PC-9 (cell line): Measurements from ENCODE around the gene IQSEC3. TPM values are rescaled to one million over a fixed set of nuclear protein-coding genes. Genes with fewer than 3 reads are reported as not detected.

Source experiments
- BruUV-seq: library from RNA; stranded (reverse); fragments of 400-500 nt; replicated peaks from 2 replicates; lab custom pipeline; 2021; lab: Mats Ljungman, UMichigan
- CTCF ChIA-PET: fragments of 300-600 bp; sonication (Branson Sonifier 250); formaldehyde crosslinking; loops from one replicate; lab custom pipeline; 2022; ENCODE audit warnings: antibody characterized with exemption; lab: Charles Lee
- POLR2A ChIA-PET: fragments of 300-600 bp; sonication (Branson Sonifier 250); formaldehyde crosslinking; loops from one replicate; lab custom pipeline; 2022; ENCODE audit warnings: antibody characterized with exemption; ENCODE audit not compliant: unreplicated experiment; lab: Charles Lee
- DNase-seq, 2 experiments: peaks; one replicate each; pipeline versions ENCODE4 v3.0.0 to v3.0.0-alpha.2; 2015 to 2022; ENCODE audit warnings: mixed read lengths in 1 of 2
- H2AFZ ChIP-seq: fragments of 200-600 bp; sonication (generic); 2 replicates; pipeline ENCODE4 v1.8.1; 2017; ENCODE audit warnings: antibody characterized with exemption
- H3F3A ChIP-seq: fragments of 200-600 bp; sonication (generic); 2 replicates; pipeline ENCODE4 v1.8.1; 2017; ENCODE audit warnings: antibody characterized with exemption, mild to moderate bottlenecking, low read depth; ENCODE audit not compliant: insufficient read depth
- H3K27ac ChIP-seq: fragments of 200-600 bp; sonication (generic); 2 replicates; pipeline ENCODE4 v1.6.1; 2016; ENCODE audit warnings: mixed run types
- H3K27me3 ChIP-seq: fragments of 200-600 bp; sonication (generic); 2 replicates; pipeline ENCODE4 v1.6.1; 2016; ENCODE audit warnings: low read depth, mixed run types; ENCODE audit not compliant: insufficient read depth
- H3K36me3 ChIP-seq: fragments of 200-600 bp; sonication (generic); 2 replicates; pipeline ENCODE4 v1.6.1; 2016; ENCODE audit warnings: low read depth, mixed run types
- H3K4me1 ChIP-seq: fragments of 200-600 bp; sonication (generic); replicated peaks from 2 replicates; pipeline ENCODE4 v1.6.1; 2016; ENCODE audit warnings: mixed run types; ENCODE audit not compliant: insufficient read depth
- H3K4me2 ChIP-seq: fragments of 200-600 bp; sonication (generic); 2 replicates; pipeline ENCODE4 v1.6.1; 2017; ENCODE audit warnings: mixed run types
- H3K4me3 ChIP-seq: fragments of 200-600 bp; sonication (generic); 2 replicates; pipeline ENCODE4 v1.6.1; 2016; ENCODE audit warnings: mixed run types
- H3K79me2 ChIP-seq: fragments of 200-600 bp; sonication (generic); 2 replicates; pipeline ENCODE4 v1.6.1; 2017; ENCODE audit warnings: low read depth, mixed run types
- H3K9me2 ChIP-seq: fragments of 200-600 bp; sonication (generic); 2 replicates; pipeline ENCODE4 v1.8.1; 2017; ENCODE audit warnings: mild to moderate bottlenecking; ENCODE audit not compliant: insufficient read depth
- H3K9me3 ChIP-seq: fragments of 200-600 bp; sonication (generic); 2 replicates; pipeline ENCODE4 v1.8.1; 2016; ENCODE audit warnings: low read depth; ENCODE audit not compliant: insufficient read depth
- H4K20me1 ChIP-seq: fragments of 200-600 bp; sonication (generic); 2 replicates; pipeline ENCODE4 v1.8.1; 2017; ENCODE audit not compliant: insufficient read depth
- CTCF ChIP-seq: fragments of 200-600 bp; sonication (generic); conservative IDR thresholded peaks from 2 replicates; pipeline ENCODE4 v1.6.1; 2017; ENCODE audit warnings: mixed run types, antibody characterized with exemption, mild to moderate bottlenecking, moderate library complexity
- EZH2 ChIP-seq: fragments of 200-600 bp; sonication (generic); IDR thresholded peaks from 2 replicates; pipeline ENCODE4 v1.8.0; 2017; ENCODE audit warnings: antibody characterized with exemption, low read depth
- intact Hi-C: fragments of 100-400 bp; cut with micrococcal nuclease; formaldehyde crosslinking; loops from one replicate; pipeline ENCODE4 v1.10.0; 2022; ENCODE audit not compliant: unreplicated experiment
- total RNA-seq: library from RNA; stranded (reverse); gene quantifications from 2 replicates; pipeline ENCODE4 v1.2.3, GENCODE V29; 2021

IQSEC3 gene
- total RNA-seq, 1 experiment from 2014 or later: not detected

GRCh38 chr12:20757-21156 is 45.8 kb upstream of the IQSEC3 start:
- Histone ChIP-seq H3K4me1 (no peaks in the 10 kb centered on the region), H3K27me3 (no peaks in the 10 kb centered on the region), H3K27ac (no peak overlapping the region), H3K9me3 (no peaks in the 10 kb centered on the region), H3K9me2 (no peaks in the 10 kb centered on the region), H3K4me2 (no peak overlapping the region), H3K4me3 (no peak overlapping the region), H2AFZ (no peak overlapping the region), H3K79me2 (no peaks in the 10 kb centered on the region), H3K36me3 (no peaks in the 10 kb centered on the region), H3F3A (no peaks in the 10 kb centered on the region), H4K20me1 (no peaks in the 10 kb centered on the region)
- ChIA-PET CTCF (no interaction called here), POLR2A (no interaction called here)
- no TSS peak for BruUV-seq
- no peak for DNase-seq
- TF ChIP-seq CTCF: no peak
- no peak for TF ChIP-seq EZH2
- intact Hi-C loops: no loop called here

GRCh38 chr12:21301-22189 is 45.0 kb upstream of the IQSEC3 start:
- Histone ChIP-seq H3K4me1 (no peaks in the 10 kb centered on the region), H3K27me3 (no peaks in the 10 kb centered on the region), H3F3A (no peaks in the 10 kb centered on the region), H3K27ac (no peak overlapping the region), H3K4me2 (no peak overlapping the region), H3K9me3 (no peaks in the 10 kb centered on the region), H3K4me3 (no peak overlapping the region), H3K79me2 (no peaks in the 10 kb centered on the region), H2AFZ (no peak overlapping the region), H3K9me2 (no peaks in the 10 kb centered on the region), H3K36me3 (no peaks in the 10 kb centered on the region), H4K20me1 (no peaks in the 10 kb centered on the region)
- DNase-seq: no peak
- TF ChIP-seq EZH2: no peak
- no peak for TF ChIP-seq CTCF
- no TSS peak for BruUV-seq
- CTCF ChIA-PET: no interaction called here
- POLR2A ChIA-PET: no interaction called here
- intact Hi-C loops: no loop called here

GRCh38 chr12:22190-22529 is 44.4 kb upstream of the IQSEC3 start:
- Histone ChIP-seq H3K79me2 (no peaks in the 10 kb centered on the region), H3K27ac (no peak overlapping the region), H3K36me3 (no peaks in the 10 kb centered on the region), H3K9me3 (no peaks in the 10 kb centered on the region), H3K4me2 (no peak overlapping the region), H3K4me3 (no peak overlapping the region), H3F3A (no peaks in the 10 kb centered on the region), H3K9me2 (no peaks in the 10 kb centered on the region), H2AFZ (no peak overlapping the region), H3K27me3 (no peaks in the 10 kb centered on the region), H3K4me1 (no peaks in the 10 kb centered on the region), H4K20me1 (no peaks in the 10 kb centered on the region)
- POLR2A ChIA-PET: no interaction called here
- no TSS peak for BruUV-seq
- no peak for TF ChIP-seq EZH2
- no peak for TF ChIP-seq CTCF
- DNase-seq: no peak
- CTCF ChIA-PET: no interaction called here
- intact Hi-C loops: no loop called here
